GM15510 (cell line): ENCODE measurements around the gene ITPR3.

ENCODE experiments used
- POLR2A ChIP-seq: IDR thresholded peaks from 3 replicates; pipeline ENCODE4 v1.6.1; 2011; ENCODE audit warnings: borderline replicate concordance; ENCODE audit not compliant: insufficient read length; ENCODE audit errors: extremely low read depth

ITPR3 gene

DNA sequence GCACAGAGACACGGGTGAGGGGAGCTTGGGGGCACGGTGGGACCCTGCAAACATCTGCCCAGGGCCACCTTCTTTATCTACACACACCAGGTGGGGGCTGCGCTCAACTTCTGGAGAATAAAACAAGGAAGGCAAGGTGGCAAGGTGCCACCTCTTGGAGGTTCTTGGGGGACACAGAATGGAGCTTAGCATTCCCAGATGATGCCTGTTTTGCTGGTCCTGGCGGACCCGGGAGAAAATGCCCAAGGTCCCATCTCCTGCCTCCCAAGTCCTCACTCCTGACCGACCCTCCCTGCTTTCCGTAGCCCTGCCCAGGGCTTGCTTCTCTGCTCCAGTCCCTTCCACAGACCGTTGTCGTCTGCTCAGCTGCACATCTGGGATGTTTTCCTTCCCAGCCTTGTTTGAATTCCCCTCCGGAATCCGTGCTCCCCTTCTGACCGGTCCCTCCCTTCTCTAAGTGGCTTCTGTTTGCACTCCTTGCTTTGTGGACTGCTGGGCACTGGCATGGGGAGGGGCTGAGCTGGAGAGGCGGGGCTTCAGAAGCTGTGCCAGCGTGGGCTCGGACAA lies 13.1 kb downstream of the ITPR3 start:
- TF ChIP-seq POLR2A, result no peak

- no peak for TF ChIP-seq POLR2A
These were observed 13.8 kb downstream of the ITPR3 start for GRCh38 chr6:33634946-33635345.

DNA sequence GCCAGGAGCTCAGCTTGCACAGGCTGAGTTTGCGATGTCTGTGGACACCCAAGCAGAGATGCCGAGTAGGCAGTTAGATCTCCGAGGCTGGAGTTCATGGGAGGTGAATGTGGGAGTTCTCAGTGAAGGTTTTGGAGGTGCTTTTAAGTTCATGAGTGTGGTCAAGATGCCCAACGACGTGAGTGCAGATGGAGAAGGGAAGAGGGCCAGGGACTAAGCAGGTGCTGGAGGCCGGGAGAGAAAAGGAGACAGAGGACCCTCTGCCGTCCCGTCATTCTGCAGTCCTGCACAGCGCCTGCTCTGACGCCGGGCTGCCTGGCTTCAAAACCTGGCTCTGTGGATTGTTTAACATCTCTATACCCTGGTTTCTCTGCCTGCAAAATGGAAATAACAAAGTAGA lies 15.5 kb downstream of the ITPR3 start:
- TF ChIP-seq POLR2A, result no peak

DNA sequence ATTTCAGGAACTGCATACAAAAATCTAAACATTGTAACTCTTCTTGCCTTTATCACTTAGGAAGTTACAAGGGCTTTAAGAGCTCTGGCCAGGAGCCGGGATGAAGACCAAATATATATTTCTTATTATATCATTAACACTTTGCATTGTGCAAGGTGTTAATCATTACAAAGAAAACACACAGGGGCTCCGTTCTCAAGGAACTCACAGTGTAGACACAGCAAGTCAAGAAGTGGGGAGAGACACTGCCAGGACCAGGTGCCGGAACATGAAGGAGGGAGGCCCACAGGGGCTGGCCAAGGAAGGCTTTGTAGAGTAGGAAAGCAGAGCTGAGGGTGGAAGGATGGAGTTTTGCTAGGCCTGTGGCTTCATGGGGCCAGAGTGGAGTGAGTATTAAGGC lies 17.4 kb downstream of the ITPR3 start:
- no peak for TF ChIP-seq POLR2A

DNA sequence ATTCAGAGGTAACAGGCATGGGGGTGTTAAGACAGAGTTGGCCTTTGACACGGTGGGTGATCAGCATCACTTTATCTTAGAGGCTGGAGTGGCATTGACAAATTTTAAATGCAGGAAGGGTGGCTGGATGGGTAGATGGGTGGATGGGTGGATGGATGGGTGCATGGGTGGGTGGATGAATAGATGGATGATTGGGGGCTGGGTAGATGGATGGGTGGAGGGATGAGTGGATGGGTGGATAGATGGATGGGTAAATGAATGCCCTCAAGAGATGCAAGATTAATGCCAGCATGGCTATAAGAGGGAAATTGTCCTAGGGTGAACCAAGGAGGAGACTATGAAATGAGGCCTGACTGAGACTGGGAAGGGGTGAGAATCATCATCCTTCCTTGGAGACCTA lies 18.4 kb downstream of the ITPR3 start:
- no peak for TF ChIP-seq POLR2A

DNA sequence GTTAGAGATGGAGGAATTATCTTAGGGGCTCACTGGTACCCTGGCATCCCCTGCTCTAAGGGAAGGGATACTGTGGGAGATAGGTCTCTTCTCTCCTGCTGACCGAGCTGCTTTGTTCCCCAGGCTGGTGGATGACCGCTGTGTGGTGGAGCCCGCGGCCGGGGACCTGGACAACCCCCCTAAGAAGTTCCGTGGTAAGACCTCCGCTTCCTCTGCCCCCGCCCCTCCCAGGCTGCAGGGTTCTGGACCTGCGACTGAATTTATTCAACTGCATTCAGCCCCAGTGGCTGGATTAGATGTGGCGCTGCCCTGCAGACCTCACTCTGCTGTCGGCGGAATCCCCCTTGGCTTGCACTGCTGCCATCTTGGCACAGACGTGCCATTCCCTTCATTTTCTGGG lies 19.2 kb downstream of the ITPR3 start:
- no peak for TF ChIP-seq POLR2A

- TF ChIP-seq POLR2A, result no peak
These were observed 20.0 kb downstream of the ITPR3 start for GRCh38 chr6:33641144-33641543.

- TF ChIP-seq POLR2A, result no peak
These were observed 20.5 kb downstream of the ITPR3 start for GRCh38 chr6:33641602-33642001.

DNA sequence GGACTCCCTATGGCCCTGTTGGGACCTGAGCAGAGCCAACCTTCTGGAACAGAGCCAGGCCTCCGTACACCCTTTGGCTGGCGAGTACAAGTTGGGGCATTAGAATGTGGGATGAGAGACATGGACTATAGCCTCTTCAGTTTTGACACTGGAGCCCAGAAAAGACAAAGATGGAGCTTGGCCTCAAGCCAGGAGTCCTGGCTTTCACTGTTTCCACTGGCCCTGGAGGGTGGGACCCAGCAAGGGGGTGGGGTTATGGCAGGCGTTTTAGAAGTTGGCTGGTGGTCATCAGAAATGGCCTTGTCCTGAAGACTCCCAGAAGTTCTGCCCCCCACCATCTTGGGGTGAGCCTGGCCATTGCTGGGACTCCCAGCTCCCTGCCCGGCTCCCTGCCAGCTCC lies 21.8 kb downstream of the ITPR3 start:
- TF ChIP-seq POLR2A, result no peak

- no peak for TF ChIP-seq POLR2A
These were observed 30.3 kb downstream of the ITPR3 start for GRCh38 chr6:33651403-33651802.

DNA sequence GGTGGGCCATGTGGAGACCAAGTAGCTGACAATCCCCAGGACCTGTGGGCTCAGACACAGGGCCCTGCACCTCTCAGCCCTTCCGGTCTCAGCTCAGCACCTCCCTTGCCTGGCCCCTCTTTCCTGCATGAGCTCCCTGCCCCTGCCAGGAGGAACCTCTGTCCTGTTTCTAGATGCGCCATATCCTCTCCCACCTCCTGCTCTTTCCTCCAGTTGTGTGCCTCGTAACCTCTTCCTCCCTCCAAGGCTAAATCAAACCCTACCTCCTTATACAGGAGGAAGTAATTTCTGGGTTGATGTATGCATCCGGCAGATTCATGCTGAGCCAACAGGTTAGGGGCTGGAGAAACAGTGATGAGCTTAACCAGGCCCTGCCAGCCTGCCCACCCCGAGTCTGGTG lies 30.9 kb downstream of the ITPR3 start:
- no peak for TF ChIP-seq POLR2A

DNA sequence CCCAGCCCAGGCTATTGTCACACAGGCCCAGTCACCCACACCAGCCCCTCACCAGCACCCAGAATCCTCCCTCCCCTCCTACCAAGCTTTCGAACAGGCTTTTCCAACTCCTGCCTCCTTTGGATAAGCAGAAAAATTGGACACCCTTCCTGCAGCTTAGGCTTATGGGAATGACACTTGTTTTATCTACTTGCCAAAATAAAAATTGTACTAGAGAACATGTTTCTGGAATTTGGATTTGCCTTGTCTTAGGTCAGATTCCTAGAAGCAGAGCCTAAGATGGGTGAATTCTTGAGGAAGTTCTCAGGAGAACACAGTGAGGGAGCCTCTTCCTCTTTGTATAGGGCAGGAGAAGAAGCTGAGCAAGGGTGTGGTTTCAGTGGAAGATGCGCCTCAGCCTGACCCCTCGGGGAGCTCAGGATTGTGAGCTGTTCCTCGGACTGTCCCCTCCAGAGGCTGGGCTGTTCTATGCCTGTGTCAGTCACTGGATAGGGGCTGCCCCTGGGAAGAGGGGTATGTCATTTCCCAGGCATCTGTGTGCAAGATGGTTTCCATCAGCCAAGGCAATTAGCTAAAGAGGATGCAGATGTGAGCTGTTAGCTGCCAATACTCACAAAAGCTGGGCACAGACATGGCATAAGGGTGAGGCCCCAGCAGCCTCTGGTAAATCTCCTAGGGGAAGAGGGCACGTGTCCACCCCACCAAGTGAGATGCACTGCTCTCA lies 33.9 kb downstream of the ITPR3 start:
- TF ChIP-seq POLR2A, result no peak

GRCh38 chr6:33656844-33657243 lies 35.7 kb downstream of the ITPR3 start:
- TF ChIP-seq POLR2A, result no peak

- no peak for TF ChIP-seq POLR2A
These were observed 38.0 kb downstream of the ITPR3 start for GRCh38 chr6:33658982-33659689.

DNA sequence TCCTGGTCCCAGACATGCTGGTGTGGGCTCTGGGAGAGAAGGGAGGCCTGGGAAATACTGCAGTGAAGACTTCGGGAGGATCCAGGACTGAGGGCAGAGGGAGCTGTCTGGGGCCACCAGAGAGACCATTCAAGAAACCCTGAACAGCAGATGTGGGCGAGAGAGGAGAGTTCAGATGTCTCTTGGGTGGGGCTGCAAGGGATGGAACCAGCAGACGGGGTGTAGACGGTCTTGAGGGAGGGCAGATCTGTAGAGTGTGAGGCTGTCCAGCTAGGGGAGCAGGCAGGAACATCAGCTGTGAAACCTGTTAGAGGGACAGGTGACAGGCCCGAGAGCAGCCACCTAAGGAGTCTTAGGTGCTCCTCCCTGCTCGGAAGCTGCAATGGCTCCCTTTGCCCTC lies 38.9 kb downstream of the ITPR3 start:
- no peak for TF ChIP-seq POLR2A
